ENCODE results near the gene GRIA2.

DNA sequence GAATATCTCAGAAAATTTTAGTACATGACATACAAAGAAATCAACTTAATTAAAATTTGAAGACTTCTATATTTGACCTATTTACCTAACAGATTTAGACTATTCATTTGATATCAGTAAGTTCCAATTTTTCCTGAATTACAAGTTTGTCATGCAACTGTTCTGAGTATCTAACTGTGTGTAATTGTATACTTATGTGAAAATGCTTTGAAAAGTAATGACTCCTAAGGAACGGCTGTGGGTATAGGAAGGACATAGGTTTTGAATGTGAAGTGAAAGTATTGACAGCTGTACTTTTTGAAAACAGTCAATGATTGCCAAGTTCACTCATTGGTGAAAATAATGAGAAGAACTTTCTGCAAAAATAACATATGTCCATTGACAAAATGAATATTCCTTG is 2.9 kb downstream of the GRIA2 start:
- TF ChIP-seq, protein P1, sequence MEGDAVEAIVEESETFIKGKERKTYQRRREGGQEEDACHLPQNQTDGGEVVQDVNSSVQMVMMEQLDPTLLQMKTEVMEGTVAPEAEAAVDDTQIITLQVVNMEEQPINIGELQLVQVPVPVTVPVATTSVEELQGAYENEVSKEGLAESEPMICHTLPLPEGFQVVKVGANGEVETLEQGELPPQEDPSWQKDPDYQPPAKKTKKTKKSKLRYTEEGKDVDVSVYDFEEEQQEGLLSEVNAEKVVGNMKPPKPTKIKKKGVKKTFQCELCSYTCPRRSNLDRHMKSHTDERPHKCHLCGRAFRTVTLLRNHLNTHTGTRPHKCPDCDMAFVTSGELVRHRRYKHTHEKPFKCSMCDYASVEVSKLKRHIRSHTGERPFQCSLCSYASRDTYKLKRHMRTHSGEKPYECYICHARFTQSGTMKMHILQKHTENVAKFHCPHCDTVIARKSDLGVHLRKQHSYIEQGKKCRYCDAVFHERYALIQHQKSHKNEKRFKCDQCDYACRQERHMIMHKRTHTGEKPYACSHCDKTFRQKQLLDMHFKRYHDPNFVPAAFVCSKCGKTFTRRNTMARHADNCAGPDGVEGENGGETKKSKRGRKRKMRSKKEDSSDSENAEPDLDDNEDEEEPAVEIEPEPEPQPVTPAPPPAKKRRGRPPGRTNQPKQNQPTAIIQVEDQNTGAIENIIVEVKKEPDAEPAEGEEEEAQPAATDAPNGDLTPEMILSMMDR (IDR thresholded peaks at IDR 0.05) = no peak
- TF ChIP-seq POLR2A (IDR thresholded peaks at IDR 0.05) = no peak
